CD14-positive monocyte (primary cell): ENCODE measurements around the gene KRT13. TPM values are rescaled to one million over a fixed set of nuclear protein-coding genes. Genes with fewer than 3 reads are reported as not detected.

Source experiments
- DNase-seq, 3 donors: peaks; one replicate each; pipeline ENCODE4 v3.0.0-alpha.2; 2011 to 2022
- H2AFZ ChIP-seq: 2 replicates; pipeline ENCODE4 v1.6.0; 2012; ENCODE audit warnings: mild to moderate bottlenecking, low read depth, low read length, inconsistent platforms; ENCODE audit not compliant: insufficient read depth, poor library complexity, severe bottlenecking
- H3K27ac ChIP-seq, 2 donors: 1 replicate in 1 of 2; 2 replicates in 1 of 2; pipeline ENCODE4 v1.5.1; 2012 to 2013; ENCODE audit warnings: low read length in 2 of 2, control low read depth in 1 of 2, inconsistent platforms in 1 of 2, low read depth in 1 of 2, mild to moderate bottlenecking in 1 of 2
- H3K27me3 ChIP-seq, 2 donors: one replicate each; pipeline versions ENCODE4 v1.6.0 to v1.6.1; 2011 to 2013; ENCODE audit warnings: low read length in 2 of 2; ENCODE audit not compliant: control insufficient read depth in 2 of 2, insufficient read depth in 2 of 2
- H3K36me3 ChIP-seq, 2 donors: replicated peaks in 1 of 2; 1 replicate in 1 of 2; 2 replicates in 1 of 2; pipeline versions ENCODE4 v1.5.1 to v1.6.1; 2012 to 2013; ENCODE audit warnings: low read length in 2 of 2, control low read depth in 1 of 2, inconsistent platforms in 1 of 2, mild to moderate bottlenecking in 1 of 2; ENCODE audit not compliant: insufficient read depth in 2 of 2, control insufficient read depth in 1 of 2
- H3K4me1 ChIP-seq, 2 donors: 1 replicate in 1 of 2; 2 replicates in 1 of 2; pipeline versions ENCODE4 v1.5.1 to v1.6.1; 2012 to 2013; ENCODE audit warnings: low read length in 2 of 2, control low read depth in 1 of 2, inconsistent platforms in 1 of 2, mild to moderate bottlenecking in 1 of 2, moderate library complexity in 1 of 2; ENCODE audit not compliant: insufficient read depth in 2 of 2, control insufficient read depth in 1 of 2
- H3K4me2 ChIP-seq: replicated peaks from 2 replicates; pipeline ENCODE3; 2012; ENCODE audit warnings: low read length, moderate library complexity, mild to moderate bottlenecking; ENCODE audit not compliant: poor library complexity, severe bottlenecking; ENCODE audit errors: extremely low read depth
- H3K4me3 ChIP-seq, 3 experiments: fragments of 200-600 bp in 1 of 3; sonication (generic) in 1 of 3; replicated peaks in 1 of 3; 1 replicate in 2 of 3; 2 replicates in 1 of 3; pipeline ENCODE4 v1.5.1; 2011 to 2013; ENCODE audit warnings: low read length in 3 of 3, mild to moderate bottlenecking in 3 of 3, control low read depth in 2 of 3, low read depth in 2 of 3, inconsistent platforms in 1 of 3, moderate library complexity in 1 of 3
- H3K79me2 ChIP-seq: 2 replicates; pipeline ENCODE4 v1.6.0; 2012; ENCODE audit warnings: mild to moderate bottlenecking, control low read depth, inconsistent platforms, low read length, moderate library complexity; ENCODE audit not compliant: insufficient read depth
- H3K9ac ChIP-seq: 2 replicates; pipeline ENCODE4 v1.6.0; 2017; ENCODE audit warnings: low read length, mild to moderate bottlenecking; ENCODE audit not compliant: insufficient read depth, poor library complexity, severe bottlenecking
- H3K9me3 ChIP-seq, 2 donors: replicated peaks in 1 of 2; 1 replicate in 1 of 2; 2 replicates in 1 of 2; pipeline versions ENCODE4 v1.5.1 to v1.6.1; 2012 to 2013; ENCODE audit warnings: low read length in 2 of 2, control low read depth in 1 of 2; ENCODE audit not compliant: control insufficient read depth in 1 of 2, insufficient read depth in 1 of 2
- H4K20me1 ChIP-seq: 2 replicates; pipeline ENCODE4 v1.6.0; 2012; ENCODE audit warnings: mild to moderate bottlenecking, low read length, control low read depth, moderate library complexity; ENCODE audit not compliant: insufficient read depth
- H3K27ac Mint-ChIP-seq, 7 donors: one replicate each; pipeline ENCODE4 v1.8.0; 2020; ENCODE audit warnings: mild to moderate bottlenecking in 7 of 7, mixed read lengths in 7 of 7, moderate library complexity in 6 of 7, inconsistent platforms in 2 of 7
- H3K27me3 Mint-ChIP-seq, 3 donors: one replicate each; pipeline ENCODE4 v1.8.0; 2021 to 2022; ENCODE audit warnings: low read depth in 3 of 3, mild to moderate bottlenecking in 3 of 3, mixed read lengths in 3 of 3, moderate library complexity in 3 of 3, inconsistent platforms in 1 of 3
- H3K36me3 Mint-ChIP-seq, 2 donors: one replicate each; pipeline ENCODE4 v1.8.0; 2020; ENCODE audit warnings: mixed read lengths in 2 of 2, inconsistent platforms in 1 of 2, mild to moderate bottlenecking in 1 of 2
- H3K4me1 Mint-ChIP-seq: one replicate; pipeline ENCODE4 v1.8.0; 2020; ENCODE audit warnings: mild to moderate bottlenecking, mixed read lengths
- H3K4me3 Mint-ChIP-seq, 2 donors: one replicate each; pipeline ENCODE4 v1.8.0; 2020; ENCODE audit warnings: mild to moderate bottlenecking in 2 of 2, mixed read lengths in 2 of 2, moderate library complexity in 1 of 2
- H3K9me3 Mint-ChIP-seq, 7 donors: one replicate each; pipeline ENCODE4 v1.8.0; 2020 to 2022; ENCODE audit warnings: mixed read lengths in 7 of 7, mild to moderate bottlenecking in 6 of 7, moderate library complexity in 6 of 7, inconsistent platforms in 2 of 7
- WGBS: methylation state at CpG from one replicate; pipeline ENCODE4 v1.1.5; 2013; ENCODE audit warnings: missing lambda C conversion rate; ENCODE audit not compliant: insufficient coverage; 5-methylcytosine and 5-hydroxymethylcytosine counted together
- intact Hi-C, 2 donors: fragments of 100-400 bp; cut with micrococcal nuclease; formaldehyde crosslinking; loops; one replicate each; pipeline versions ENCODE4 v1.15.0 to v1.15.1; 2023
- polyA plus RNA-seq, 3 donors: library from polyadenylated mRNA; depleted of rRNA in 1 of 3; unstranded in 2 of 3; stranded (reverse) in 1 of 3; fragments of 300-500 nt in 2 of 3; fragments of >200 nt in 1 of 3; fragmentation: Illumina TruSeq in 2 of 3; gene quantifications; 1 replicate in 2 of 3; 2 replicates in 1 of 3; pipeline ENCODE4 v1.2.3, GENCODE V29; 2012 to 2021
- TF ChIP-seq, protein P1 (sequence below): fragments of 200-600 bp; IDR thresholded peaks from one replicate; pipeline ENCODE4 v1.8.0; 2022; ENCODE audit warnings: antibody characterized with exemption, mild to moderate bottlenecking

KRT13 gene
- polyA plus RNA-seq, 3 donors: not detected

DNA sequence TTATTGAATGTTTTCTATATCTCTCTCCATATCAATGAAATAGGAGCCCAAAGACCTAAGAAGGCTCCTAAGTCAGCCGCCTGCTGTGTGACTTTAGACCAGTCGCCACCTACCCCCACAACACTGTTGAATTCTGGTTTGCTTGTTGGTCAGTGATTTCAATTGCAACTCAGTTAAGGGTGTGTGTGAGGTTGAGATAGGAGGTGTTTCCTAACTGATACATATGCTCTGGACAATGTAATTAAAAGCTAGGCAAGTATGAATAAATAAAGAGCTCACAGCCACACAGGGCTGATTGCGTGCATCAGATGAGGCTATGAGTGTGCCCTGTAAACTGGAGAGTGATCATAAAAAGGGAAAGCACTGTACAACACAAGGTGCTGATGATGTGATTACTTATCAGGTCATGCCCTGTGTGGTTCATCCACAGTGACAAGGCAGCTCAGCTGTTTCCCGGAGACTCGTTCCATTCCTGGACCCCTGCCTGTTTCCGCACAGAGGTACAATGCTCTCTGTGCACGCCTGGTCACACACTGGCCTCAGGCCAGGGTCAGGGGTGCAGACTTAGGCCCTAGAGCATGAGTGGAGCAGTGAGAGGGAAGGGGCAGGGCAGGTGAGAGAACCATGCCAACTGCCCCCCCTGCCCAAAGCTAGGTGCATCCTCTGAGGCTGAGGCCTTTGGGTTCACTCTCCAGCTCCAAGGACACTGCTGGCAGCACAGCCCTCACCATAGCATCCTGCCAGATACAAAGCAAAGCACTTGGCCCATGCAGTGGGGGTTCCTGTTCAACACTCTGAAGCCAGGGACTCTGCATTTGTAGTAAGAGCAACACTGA is 21.2 kb downstream of the KRT13 start:
- no peak overlapping the region for H3K4me3 ChIP-seq
- DNase-seq: no peak
- WGBS: 90% methylated on average over 5 of the region's 7 CpGs
- H3K9ac ChIP-seq: no peak overlapping the region
- no peaks in the 10 kb centered on the region for H3K36me3 ChIP-seq
- no peaks in the 10 kb centered on the region for H3K79me2 ChIP-seq
- H3K36me3 Mint-ChIP-seq: no peaks in the 10 kb centered on the region
- TF ChIP-seq, protein P1, sequence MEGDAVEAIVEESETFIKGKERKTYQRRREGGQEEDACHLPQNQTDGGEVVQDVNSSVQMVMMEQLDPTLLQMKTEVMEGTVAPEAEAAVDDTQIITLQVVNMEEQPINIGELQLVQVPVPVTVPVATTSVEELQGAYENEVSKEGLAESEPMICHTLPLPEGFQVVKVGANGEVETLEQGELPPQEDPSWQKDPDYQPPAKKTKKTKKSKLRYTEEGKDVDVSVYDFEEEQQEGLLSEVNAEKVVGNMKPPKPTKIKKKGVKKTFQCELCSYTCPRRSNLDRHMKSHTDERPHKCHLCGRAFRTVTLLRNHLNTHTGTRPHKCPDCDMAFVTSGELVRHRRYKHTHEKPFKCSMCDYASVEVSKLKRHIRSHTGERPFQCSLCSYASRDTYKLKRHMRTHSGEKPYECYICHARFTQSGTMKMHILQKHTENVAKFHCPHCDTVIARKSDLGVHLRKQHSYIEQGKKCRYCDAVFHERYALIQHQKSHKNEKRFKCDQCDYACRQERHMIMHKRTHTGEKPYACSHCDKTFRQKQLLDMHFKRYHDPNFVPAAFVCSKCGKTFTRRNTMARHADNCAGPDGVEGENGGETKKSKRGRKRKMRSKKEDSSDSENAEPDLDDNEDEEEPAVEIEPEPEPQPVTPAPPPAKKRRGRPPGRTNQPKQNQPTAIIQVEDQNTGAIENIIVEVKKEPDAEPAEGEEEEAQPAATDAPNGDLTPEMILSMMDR: no peak
- H3K27ac Mint-ChIP-seq: no peak overlapping the region
- no peak overlapping the region for H2AFZ ChIP-seq
- H4K20me1 ChIP-seq: no peaks in the 10 kb centered on the region
- H3K27ac ChIP-seq: no peak overlapping the region
- H3K4me2 ChIP-seq: no peak overlapping the region
- no peaks in the 10 kb centered on the region for H3K9me3 Mint-ChIP-seq
- peaks cover 3 to 8% (median 6%) of the 10 kb centered on the region in 3 donors for H3K27me3 Mint-ChIP-seq
- peaks cover 15% of the 10 kb centered on the region for H3K4me1 Mint-ChIP-seq
- H3K9me3 ChIP-seq: no peaks in the 10 kb centered on the region
- peaks cover 12 to 17% of the 10 kb centered on the region in 2 donors for H3K4me1 ChIP-seq
- intact Hi-C loops: no loop called here
- H3K4me3 Mint-ChIP-seq: no peak overlapping the region
- H3K27me3 ChIP-seq: no peaks in the 10 kb centered on the region

DNA sequence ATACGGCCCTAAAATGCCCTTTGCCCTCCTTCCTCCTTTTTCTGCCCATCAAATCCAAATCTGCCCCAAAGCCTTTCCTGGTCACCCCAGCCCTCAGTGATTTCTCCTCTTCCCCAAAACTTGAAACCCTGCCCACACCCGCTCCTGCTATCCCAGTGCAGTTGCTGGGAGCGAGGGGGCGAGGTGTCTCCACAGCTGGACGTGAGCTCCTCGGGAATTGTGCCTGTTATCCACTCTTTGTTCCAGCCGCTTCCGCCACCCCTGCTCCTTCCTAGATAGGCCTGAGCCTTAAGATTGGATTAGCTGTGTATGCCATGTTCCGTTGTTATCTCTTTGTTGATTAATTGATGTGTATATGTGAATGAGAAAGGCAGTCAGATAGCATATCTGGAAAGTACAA is 21.9 kb downstream of the KRT13 start:
- no peaks in the 10 kb centered on the region for H3K36me3 Mint-ChIP-seq
- no peak overlapping the region for H2AFZ ChIP-seq
- H3K27ac ChIP-seq: no peak overlapping the region
- DNase-seq: no peak
- peaks cover 5 to 8% (median 6%) of the 10 kb centered on the region in 3 donors for H3K27me3 Mint-ChIP-seq
- H3K27me3 ChIP-seq: no peaks in the 10 kb centered on the region
- H3K4me1 Mint-ChIP-seq: peaks cover 12% of the 10 kb centered on the region
- H3K79me2 ChIP-seq: no peaks in the 10 kb centered on the region
- H3K4me2 ChIP-seq: no peak overlapping the region
- no peaks in the 10 kb centered on the region for H4K20me1 ChIP-seq
- TF ChIP-seq, protein P1: no peak
- no peaks in the 10 kb centered on the region for H3K9me3 ChIP-seq
- 89% methylated on average over 7 of the region's 9 CpGs for WGBS
- H3K36me3 ChIP-seq: no peaks in the 10 kb centered on the region
- no peaks in the 10 kb centered on the region for H3K9me3 Mint-ChIP-seq
- H3K4me1 ChIP-seq: peaks cover 9 to 10% of the 10 kb centered on the region in 2 donors
- H3K4me3 Mint-ChIP-seq: no peak overlapping the region
- H3K9ac ChIP-seq: no peak overlapping the region
- no peak overlapping the region for H3K4me3 ChIP-seq
- no peak overlapping the region for H3K27ac Mint-ChIP-seq
- intact Hi-C loops: no loop called here
